ENCODE results near the gene PLIN3. TPM values are rescaled to one million over a fixed set of nuclear protein-coding genes. Genes with fewer than 3 reads are reported as not detected.
A peak's percentile ranks its signal among the peaks of the same experiment; 100 is the strongest.

PLIN3 gene
- total and polyA plus RNA-seq, 9 of the 15 experiments (the other 6 are each of a cell fraction or from before 2014, with no cell fraction given) = 7.5 to 75.6 (median 43.1) TPM

GRCh38 chr19:4891066-4891465 is 23.6 kb upstream of the PLIN3 start:
- CTCF ChIA-PET (ENCODE audit: low intra/inter-chr PET ratio) = no interaction called here

More at GRCh38 chr19:4891066-4891465, 23.6 kb upstream of the PLIN3 start:
- no peak overlapping the region; the same call in 1 of the 2 replicates for H3K4me2 ChIP-seq (ENCODE audit: insufficient read depth, low read length)
- intact Hi-C loops (cut with micrococcal nuclease) (no loop called here), in situ Hi-C loops (cut with MboI) (no loop called here)
- H3K9ac ChIP-seq (ENCODE audit: insufficient read depth in 1 of 2, low read depth in 2 of 2, low read length in 2 of 2) = peak overlapping the region in 1 of 2 experiments; percentile 47; a peak in 2 of 4 replicates
- H3K9me1 ChIP-seq (ENCODE audit: control insufficient read depth, insufficient read depth, low read length) = no peaks in the 10 kb centered on the region
- POLR2A ChIA-PET = interaction anchor here (1.1 to 1.3 kb wide), 2 partner anchors 11 to 16 kb away, joined by 3 to 4 read pairs; partner anchors contain the start of gene ARRDC5
- FAIRE-seq = no peak
- no peak overlapping the region for H3K27ac ChIP-seq (ENCODE audit: extremely low read depth, low read depth, low read length)
- 28% methylated on average over 22 of the region's 22 CpGs for WGBS (ENCODE audit: insufficient coverage, low coverage, missing lambda C conversion rate)
- no peaks in the 10 kb centered on the region for H3K36me3 ChIP-seq (ENCODE audit: control insufficient read depth, insufficient read depth, low read length)
- H3K79me2 ChIP-seq (ENCODE audit: control insufficient read depth, insufficient read depth, low read length) = no peaks in the 10 kb centered on the region
- H4K20me1 ChIP-seq (replicated peaks; ENCODE audit: control insufficient read depth, insufficient read depth, low read length) = no peaks in the 10 kb centered on the region
- H3K27me3 ChIP-seq (ENCODE audit: control insufficient read depth in 2 of 2, insufficient read depth in 2 of 2, low read length in 2 of 2) = peaks cover 7 to 13% of the 10 kb centered on the region in 2 experiments; a peak in 3 of 5 replicates
- no peak overlapping the region for H2AFZ ChIP-seq (ENCODE audit: low read depth, low read length)
- no peak overlapping the region for H3K4me3 ChIP-seq
- ATAC-seq = peak; percentile 31; the same call in 1 of the 3 replicates
- peaks cover 0 to 4% of the 10 kb centered on the region in 2 experiments; a peak in 2 of 5 replicates for H3K4me1 ChIP-seq (replicated peaks in 1 of 2; ENCODE audit: control insufficient read depth in 2 of 2, insufficient read depth in 2 of 2, low read length in 2 of 2)
- no TSS peak for BruUV-seq (replicated peaks)
- DNase-seq (ENCODE audit: extremely low read depth in 1 of 4, low spot score in 3 of 4) = peak in 1 of 4 experiments; percentile 9
- no peaks in the 10 kb centered on the region for H3K9me3 ChIP-seq (replicated peaks; ENCODE audit: control insufficient read depth, insufficient read depth, low read depth, low read length)
- TF ChIP-seq IRF2 (CRISPR knock-in tag; IDR thresholded peaks at IDR 0.05) = 0 out of 2 replicates have a peak, but pooled peaks have one; percentile 12
- TF ChIP-seq, protein P1, sequence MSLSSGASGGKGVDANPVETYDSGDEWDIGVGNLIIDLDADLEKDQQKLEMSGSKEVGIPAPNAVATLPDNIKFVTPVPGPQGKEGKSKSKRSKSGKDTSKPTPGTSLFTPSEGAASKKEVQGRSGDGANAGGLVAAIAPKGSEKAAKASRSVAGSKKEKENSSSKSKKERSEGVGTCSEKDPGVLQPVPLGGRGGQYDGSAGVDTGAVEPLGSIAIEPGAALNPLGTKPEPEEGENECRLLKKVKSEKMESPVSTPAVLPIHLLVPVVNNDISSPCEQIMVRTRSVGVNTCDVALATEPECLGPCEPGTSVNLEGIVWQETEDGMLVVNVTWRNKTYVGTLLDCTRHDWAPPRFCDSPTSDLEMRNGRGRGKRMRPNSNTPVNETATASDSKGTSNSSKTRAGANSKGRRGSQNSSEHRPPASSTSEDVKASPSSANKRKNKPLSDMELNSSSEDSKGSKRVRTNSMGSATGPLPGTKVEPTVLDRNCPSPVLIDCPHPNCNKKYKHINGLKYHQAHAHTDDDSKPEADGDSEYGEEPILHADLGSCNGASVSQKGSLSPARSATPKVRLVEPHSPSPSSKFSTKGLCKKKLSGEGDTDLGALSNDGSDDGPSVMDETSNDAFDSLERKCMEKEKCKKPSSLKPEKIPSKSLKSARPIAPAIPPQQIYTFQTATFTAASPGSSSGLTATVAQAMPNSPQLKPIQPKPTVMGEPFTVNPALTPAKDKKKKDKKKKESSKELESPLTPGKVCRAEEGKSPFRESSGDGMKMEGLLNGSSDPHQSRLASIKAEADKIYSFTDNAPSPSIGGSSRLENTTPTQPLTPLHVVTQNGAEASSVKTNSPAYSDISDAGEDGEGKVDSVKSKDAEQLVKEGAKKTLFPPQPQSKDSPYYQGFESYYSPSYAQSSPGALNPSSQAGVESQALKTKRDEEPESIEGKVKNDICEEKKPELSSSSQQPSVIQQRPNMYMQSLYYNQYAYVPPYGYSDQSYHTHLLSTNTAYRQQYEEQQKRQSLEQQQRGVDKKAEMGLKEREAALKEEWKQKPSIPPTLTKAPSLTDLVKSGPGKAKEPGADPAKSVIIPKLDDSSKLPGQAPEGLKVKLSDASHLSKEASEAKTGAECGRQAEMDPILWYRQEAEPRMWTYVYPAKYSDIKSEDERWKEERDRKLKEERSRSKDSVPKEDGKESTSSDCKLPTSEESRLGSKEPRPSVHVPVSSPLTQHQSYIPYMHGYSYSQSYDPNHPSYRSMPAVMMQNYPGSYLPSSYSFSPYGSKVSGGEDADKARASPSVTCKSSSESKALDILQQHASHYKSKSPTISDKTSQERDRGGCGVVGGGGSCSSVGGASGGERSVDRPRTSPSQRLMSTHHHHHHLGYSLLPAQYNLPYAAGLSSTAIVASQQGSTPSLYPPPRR (CRISPR knock-in tag; IDR thresholded peaks at IDR 0.05; ENCODE audit: borderline replicate concordance) = no peak
- no peak for TF ChIP-seq MECOM (CRISPR knock-in tag; IDR thresholded peaks at IDR 0.05)
- no peak for TF ChIP-seq SMAD3 (CRISPR knock-in tag; conservative IDR thresholded peaks at IDR 0.05)

All from K562 (cell line).